ENCODE data around the gene PARVA. TPM values are rescaled to one million over a fixed set of nuclear protein-coding genes. Genes with fewer than 3 reads are reported as not detected.

PARVA gene
- total and polyA plus RNA-seq, 4 donors: 3.1 to 11.7 (median 11.2) TPM

DNA sequence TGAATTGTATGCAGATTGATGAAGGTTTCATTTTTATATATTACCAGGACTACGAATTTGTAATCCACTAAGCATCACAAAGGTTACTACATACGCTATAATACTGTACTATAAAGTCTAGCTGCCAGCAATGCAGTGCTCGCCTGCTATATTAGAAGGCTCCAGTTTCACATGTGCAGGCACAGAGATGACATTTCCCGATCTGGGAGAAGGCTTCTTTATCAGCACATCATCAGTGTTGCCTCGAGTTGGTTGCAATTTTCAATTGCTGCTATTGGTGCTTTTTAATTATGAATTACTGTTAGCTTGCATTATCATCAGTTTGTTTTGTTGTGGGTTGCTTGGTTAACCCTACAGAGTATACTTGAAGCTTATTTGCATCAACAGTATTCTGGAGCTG lies 153.6 kb downstream of the PARVA start:
- H3K36me3 ChIP-seq (ENCODE audit: control insufficient read depth in 4 of 4, insufficient read depth in 3 of 4, low read depth in 1 of 4, low read length in 3 of 4): peaks cover 0 to 3% (median 0%) of the 10 kb centered on the region in 4 donors
- H3K27me3 ChIP-seq (ENCODE audit: control insufficient read depth in 4 of 4, insufficient read depth in 4 of 4, low read length in 3 of 4): no peaks in the 10 kb centered on the region
- WGBS: 89% methylated on average over 5 of the region's 5 CpGs
- no peak overlapping the region for H3K27ac ChIP-seq (ENCODE audit: low read depth in 1 of 2, low read length in 2 of 2)
- TF ChIP-seq YY1 (IDR thresholded peaks at IDR 0.05): no peak
- no peak for TF ChIP-seq EGR1 (IDR thresholded peaks at IDR 0.05; ENCODE audit: low read depth in 2 of 2)
- no peak for TF ChIP-seq RXRA (IDR thresholded peaks at IDR 0.05)
- no peak for TF ChIP-seq FOXA2 (IDR thresholded peaks at IDR 0.05)
- TF ChIP-seq JUND (IDR thresholded peaks at IDR 0.05): no peak
- no peak for TF ChIP-seq MAX (IDR thresholded peaks at IDR 0.05)
- TF ChIP-seq GABPA (IDR thresholded peaks at IDR 0.05 in 1 of 2, conservative IDR thresholded peaks at IDR 0.05 in 1 of 2): no peak
- no peak for TF ChIP-seq ZBTB33 (IDR thresholded peaks at IDR 0.05)
- TF ChIP-seq SP1 (IDR thresholded peaks at IDR 0.05): no peak
- no peak for TF ChIP-seq HNF4G (IDR thresholded peaks at IDR 0.05)
- TF ChIP-seq NR2F2 (IDR thresholded peaks at IDR 0.05): no peak
- TF ChIP-seq RAD21 (IDR thresholded peaks at IDR 0.05): no peak
- TF ChIP-seq HNF4A (conservative IDR thresholded peaks at IDR 0.05): no peak
- TF ChIP-seq, protein P1, sequence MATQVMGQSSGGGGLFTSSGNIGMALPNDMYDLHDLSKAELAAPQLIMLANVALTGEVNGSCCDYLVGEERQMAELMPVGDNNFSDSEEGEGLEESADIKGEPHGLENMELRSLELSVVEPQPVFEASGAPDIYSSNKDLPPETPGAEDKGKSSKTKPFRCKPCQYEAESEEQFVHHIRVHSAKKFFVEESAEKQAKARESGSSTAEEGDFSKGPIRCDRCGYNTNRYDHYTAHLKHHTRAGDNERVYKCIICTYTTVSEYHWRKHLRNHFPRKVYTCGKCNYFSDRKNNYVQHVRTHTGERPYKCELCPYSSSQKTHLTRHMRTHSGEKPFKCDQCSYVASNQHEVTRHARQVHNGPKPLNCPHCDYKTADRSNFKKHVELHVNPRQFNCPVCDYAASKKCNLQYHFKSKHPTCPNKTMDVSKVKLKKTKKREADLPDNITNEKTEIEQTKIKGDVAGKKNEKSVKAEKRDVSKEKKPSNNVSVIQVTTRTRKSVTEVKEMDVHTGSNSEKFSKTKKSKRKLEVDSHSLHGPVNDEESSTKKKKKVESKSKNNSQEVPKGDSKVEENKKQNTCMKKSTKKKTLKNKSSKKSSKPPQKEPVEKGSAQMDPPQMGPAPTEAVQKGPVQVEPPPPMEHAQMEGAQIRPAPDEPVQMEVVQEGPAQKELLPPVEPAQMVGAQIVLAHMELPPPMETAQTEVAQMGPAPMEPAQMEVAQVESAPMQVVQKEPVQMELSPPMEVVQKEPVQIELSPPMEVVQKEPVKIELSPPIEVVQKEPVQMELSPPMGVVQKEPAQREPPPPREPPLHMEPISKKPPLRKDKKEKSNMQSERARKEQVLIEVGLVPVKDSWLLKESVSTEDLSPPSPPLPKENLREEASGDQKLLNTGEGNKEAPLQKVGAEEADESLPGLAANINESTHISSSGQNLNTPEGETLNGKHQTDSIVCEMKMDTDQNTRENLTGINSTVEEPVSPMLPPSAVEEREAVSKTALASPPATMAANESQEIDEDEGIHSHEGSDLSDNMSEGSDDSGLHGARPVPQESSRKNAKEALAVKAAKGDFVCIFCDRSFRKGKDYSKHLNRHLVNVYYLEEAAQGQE (IDR thresholded peaks at IDR 0.05): no peak
- TF ChIP-seq, protein P2, sequence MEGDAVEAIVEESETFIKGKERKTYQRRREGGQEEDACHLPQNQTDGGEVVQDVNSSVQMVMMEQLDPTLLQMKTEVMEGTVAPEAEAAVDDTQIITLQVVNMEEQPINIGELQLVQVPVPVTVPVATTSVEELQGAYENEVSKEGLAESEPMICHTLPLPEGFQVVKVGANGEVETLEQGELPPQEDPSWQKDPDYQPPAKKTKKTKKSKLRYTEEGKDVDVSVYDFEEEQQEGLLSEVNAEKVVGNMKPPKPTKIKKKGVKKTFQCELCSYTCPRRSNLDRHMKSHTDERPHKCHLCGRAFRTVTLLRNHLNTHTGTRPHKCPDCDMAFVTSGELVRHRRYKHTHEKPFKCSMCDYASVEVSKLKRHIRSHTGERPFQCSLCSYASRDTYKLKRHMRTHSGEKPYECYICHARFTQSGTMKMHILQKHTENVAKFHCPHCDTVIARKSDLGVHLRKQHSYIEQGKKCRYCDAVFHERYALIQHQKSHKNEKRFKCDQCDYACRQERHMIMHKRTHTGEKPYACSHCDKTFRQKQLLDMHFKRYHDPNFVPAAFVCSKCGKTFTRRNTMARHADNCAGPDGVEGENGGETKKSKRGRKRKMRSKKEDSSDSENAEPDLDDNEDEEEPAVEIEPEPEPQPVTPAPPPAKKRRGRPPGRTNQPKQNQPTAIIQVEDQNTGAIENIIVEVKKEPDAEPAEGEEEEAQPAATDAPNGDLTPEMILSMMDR (IDR thresholded peaks at IDR 0.05; ENCODE audit: low read depth, low read length, missing input control): no peak
- TF ChIP-seq, protein P3, sequence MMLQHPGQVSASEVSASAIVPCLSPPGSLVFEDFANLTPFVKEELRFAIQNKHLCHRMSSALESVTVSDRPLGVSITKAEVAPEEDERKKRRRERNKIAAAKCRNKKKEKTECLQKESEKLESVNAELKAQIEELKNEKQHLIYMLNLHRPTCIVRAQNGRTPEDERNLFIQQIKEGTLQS (IDR thresholded peaks at IDR 0.05): no peak
- H3K9ac ChIP-seq (ENCODE audit: low read depth in 1 of 2, low read length in 2 of 2): no peak overlapping the region
- H3K4me1 ChIP-seq (ENCODE audit: control insufficient read depth in 4 of 4, insufficient read depth in 4 of 4, low read length in 3 of 4): peaks cover 1 to 16% (median 8%) of the 10 kb centered on the region in 4 donors
- DNase-seq (ENCODE audit: low spot score): no peak
- no peaks in the 10 kb centered on the region for H3K9me3 ChIP-seq (ENCODE audit: control insufficient read depth in 4 of 4, low read length in 3 of 4)
- no peak overlapping the region for H3K4me3 ChIP-seq (ENCODE audit: low read depth in 1 of 3, low read length in 3 of 3)

DNA sequence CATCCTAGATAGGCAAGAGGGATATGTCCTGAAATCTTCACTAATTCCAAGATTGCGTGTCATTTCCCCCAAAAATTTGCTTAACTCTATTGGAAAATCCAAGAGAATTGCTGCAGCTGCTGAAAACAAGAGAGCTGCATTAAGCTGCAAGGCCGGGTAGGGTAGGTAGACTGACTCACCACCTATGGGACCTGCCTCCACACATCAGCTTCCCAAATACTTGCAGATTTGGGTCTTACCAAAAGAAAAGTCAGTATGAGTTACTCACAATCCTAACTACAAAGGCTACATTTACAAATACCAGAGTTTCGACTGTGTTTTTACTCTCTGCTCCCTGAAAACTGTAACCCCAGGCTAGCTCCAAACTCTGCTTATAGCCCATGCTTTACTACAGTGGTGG lies 154.3 kb downstream of the PARVA start:
- Histone ChIP-seq H3K4me3 (ENCODE audit: low read depth in 1 of 3, low read length in 3 of 3) (no peak overlapping the region), H3K36me3 (ENCODE audit: control insufficient read depth in 4 of 4, insufficient read depth in 3 of 4, low read depth in 1 of 4, low read length in 3 of 4) (peaks cover 0 to 3% (median 0%) of the 10 kb centered on the region in 4 donors), H3K27ac (ENCODE audit: low read depth in 1 of 2, low read length in 2 of 2) (no peak overlapping the region), H3K9me3 (ENCODE audit: control insufficient read depth in 4 of 4, low read length in 3 of 4) (no peaks in the 10 kb centered on the region), H3K9ac (ENCODE audit: low read depth in 1 of 2, low read length in 2 of 2) (no peak overlapping the region), H3K27me3 (ENCODE audit: control insufficient read depth in 4 of 4, insufficient read depth in 4 of 4, low read length in 3 of 4) (no peaks in the 10 kb centered on the region), H3K4me1 (ENCODE audit: control insufficient read depth in 4 of 4, insufficient read depth in 4 of 4, low read length in 3 of 4) (peaks cover 1 to 16% (median 8%) of the 10 kb centered on the region in 4 donors)
- DNase-seq (ENCODE audit: low spot score): no peak
- 99% methylated on average over 3 of the region's 3 CpGs for WGBS
- TF ChIP-seq JUND (IDR thresholded peaks at IDR 0.05) (no peak), EGR1 (IDR thresholded peaks at IDR 0.05; ENCODE audit: low read depth in 2 of 2) (no peak), RAD21 (IDR thresholded peaks at IDR 0.05) (no peak), SP1 (IDR thresholded peaks at IDR 0.05) (no peak), FOXA1 (IDR thresholded peaks at IDR 0.05) (no peak), ZBTB33 (IDR thresholded peaks at IDR 0.05) (no peak), MAX (IDR thresholded peaks at IDR 0.05) (no peak)
- TF ChIP-seq, protein P2 (IDR thresholded peaks at IDR 0.05; ENCODE audit: low read depth, low read length, missing input control): no peak

All from liver (tissue), 9 donors.